NCI-H2107 (cell line): Measurements from ENCODE around the gene LAIR1.
"Not testable (repeated sequence)": the region's sequence is repeated elsewhere in the genome, so short reads cannot be mapped to it uniquely, and the experiment has no call there.

ENCODE experiments used
- DNase-seq: peaks from one replicate; lab custom pipeline; 2025; lab: John Stamatoyannopoulos, UW

Gene LAIR1

GRCh38 chr19:54364775-54365257 lies at the start of gene LAIR1:
LAIR1 (minus strand) TSS chr19:54364931; CDS start chr19:54364804, 127 bp downstream.
- DNase-seq, result no peak

GRCh38 chr19:54414156-54414555 lies 49.4 kb upstream of the LAIR1 start:
- DNase-seq, result no peak

- DNase-seq, result no peak
These were observed 48.1 kb upstream of the LAIR1 start for GRCh38 chr19:54412877-54413276.

- no peak for DNase-seq
These were observed 46.3 kb upstream of the LAIR1 start for GRCh38 chr19:54411033-54411432.

- no peak for DNase-seq
These were observed 43.8 kb upstream of the LAIR1 start for GRCh38 chr19:54408456-54409026.

GRCh38 chr19:54407780-54408179 lies 43.0 kb upstream of the LAIR1 start:
- DNase-seq, result no peak

GRCh38 chr19:54405628-54406027 lies 40.9 kb upstream of the LAIR1 start:
- DNase-seq, result no peak

- DNase-seq, result no peak
These were observed 38.3 kb upstream of the LAIR1 start for GRCh38 chr19:54403054-54403453.

GRCh38 chr19:54400913-54401312 lies 36.2 kb upstream of the LAIR1 start:
- no peak for DNase-seq

- DNase-seq, result no peak
These were observed 34.5 kb upstream of the LAIR1 start for GRCh38 chr19:54399189-54399588.

GRCh38 chr19:54395685-54396084 lies 31.0 kb upstream of the LAIR1 start:
- no peak for DNase-seq

- DNase-seq, result no peak
These were observed 28.6 kb upstream of the LAIR1 start for GRCh38 chr19:54393381-54393780.

- no peak for DNase-seq
These were observed 27.4 kb upstream of the LAIR1 start for GRCh38 chr19:54392105-54392504.

- no peak for DNase-seq
These were observed 26.9 kb upstream of the LAIR1 start for GRCh38 chr19:54391589-54392061.

- peak; percentile 13 for DNase-seq
These were observed 26.3 kb upstream of the LAIR1 start for GRCh38 chr19:54390942-54391577.

- no peak for DNase-seq
These were observed 24.8 kb upstream of the LAIR1 start for GRCh38 chr19:54389553-54389952.

GRCh38 chr19:54388802-54389139 lies 24.0 kb upstream of the LAIR1 start:
- DNase-seq, result no peak

GRCh38 chr19:54387991-54388801 lies 23.5 kb upstream of the LAIR1 start:
- no peak for DNase-seq

- no peak for DNase-seq
These were observed 18.6 kb upstream of the LAIR1 start for GRCh38 chr19:54383330-54383729.

- DNase-seq, result not testable (repeated sequence)
These were observed 17.3 kb upstream of the LAIR1 start for GRCh38 chr19:54382041-54382440.

- DNase-seq, result no peak
These were observed 16.2 kb upstream of the LAIR1 start for GRCh38 chr19:54380897-54381296.

GRCh38 chr19:54379187-54379678 lies 14.5 kb upstream of the LAIR1 start:
- no peak for DNase-seq
